ENCODE data around the gene TSPAN14. TPM values are rescaled to one million over a fixed set of nuclear protein-coding genes. Genes with fewer than 3 reads are reported as not detected.

Gene TSPAN14
- polyA plus RNA-seq, 3 donors: 123 to 160 (median 146) TPM

DNA sequence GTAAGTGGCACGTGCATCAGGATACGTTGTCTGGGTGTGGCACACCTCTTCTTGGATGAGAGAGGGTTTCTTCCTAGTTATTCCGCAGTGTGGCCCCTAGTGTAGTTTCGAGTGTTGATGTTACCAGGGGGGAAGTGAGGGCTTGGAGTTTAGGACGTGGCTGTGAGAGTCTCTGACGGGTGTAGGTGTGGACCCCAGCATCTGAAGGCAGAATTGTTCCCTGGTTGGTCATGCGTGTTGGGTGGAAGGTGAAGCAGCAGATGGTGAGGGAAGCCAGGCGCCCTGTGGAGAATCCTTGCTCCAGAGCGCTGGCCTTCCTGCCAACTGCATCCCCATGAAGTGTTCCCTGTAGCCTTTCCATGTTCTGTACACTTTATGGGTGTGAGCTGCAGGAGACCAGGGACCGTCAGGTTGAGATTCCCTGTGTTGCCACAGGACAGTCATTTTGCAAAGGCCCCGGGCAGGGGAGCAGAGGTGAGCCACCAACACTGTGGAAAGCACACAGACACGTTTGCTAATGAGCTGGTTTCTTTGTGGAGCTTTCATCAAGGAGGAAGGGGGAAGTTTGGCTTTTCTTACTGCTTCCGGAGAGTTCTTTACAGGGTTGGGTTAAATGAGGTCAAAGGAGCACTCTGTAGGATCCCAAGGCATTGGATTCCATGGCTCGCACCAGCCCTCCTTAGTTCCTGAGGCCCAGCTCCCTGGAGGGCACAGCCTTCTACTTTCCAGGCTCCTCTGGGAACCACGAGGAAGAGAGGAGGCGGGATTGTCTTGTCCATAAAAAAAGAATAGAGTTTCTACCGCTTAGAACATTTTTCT lies 32.0 kb downstream of the TSPAN14 start:
- intact Hi-C loops (cut with micrococcal nuclease): loop anchor here (2.0 kb wide), 3 partner anchors 13 to 19 kb away; no protein-coding TSS in a partner anchor
- H3K79me2 ChIP-seq (ENCODE audit: insufficient read depth, low read length): peaks cover 100% of the 10 kb centered on the region
- H3K4me1 ChIP-seq (ENCODE audit: control insufficient read depth in 1 of 2, insufficient read depth in 2 of 2, low read length in 2 of 2): peaks cover 86 to 93% of the 10 kb centered on the region in 2 donors
- H3K9ac ChIP-seq (ENCODE audit: insufficient read depth, low read length, poor library complexity, severe bottlenecking): peak overlapping the region; percentile 56
- H4K20me1 ChIP-seq (ENCODE audit: insufficient read depth, low read length): peaks cover 98% of the 10 kb centered on the region
- no peaks in the 10 kb centered on the region for H3K27me3 ChIP-seq (ENCODE audit: control insufficient read depth in 2 of 2, insufficient read depth in 2 of 2, low read length in 2 of 2)
- peaks cover 91% of the 10 kb centered on the region for H3K4me1 Mint-ChIP-seq
- peak; percentile 70 to 83 (median 77) for DNase-seq
- WGBS (ENCODE audit: insufficient coverage): 12% methylated on average over 12 of the region's 17 CpGs
- H3K4me3 Mint-ChIP-seq: peak overlapping the region; percentile 66 to 88
- peak overlapping the region; percentile 91 to 98 (median 95) for H3K27ac Mint-ChIP-seq
- peaks cover 0 to 5% (median 0%) of the 10 kb centered on the region in 3 donors for H3K27me3 Mint-ChIP-seq (ENCODE audit: low read depth in 3 of 3)
- H3K36me3 ChIP-seq (replicated peaks in 1 of 2; ENCODE audit: control insufficient read depth in 1 of 2, insufficient read depth in 2 of 2, low read length in 2 of 2): peaks cover 20 to 30% of the 10 kb centered on the region in 2 donors
- no peak overlapping the region for H2AFZ ChIP-seq (ENCODE audit: insufficient read depth, low read depth, low read length, poor library complexity, severe bottlenecking)
- H3K36me3 Mint-ChIP-seq: peaks cover 44 to 56% of the 10 kb centered on the region in 2 donors
- TF ChIP-seq, protein P1, sequence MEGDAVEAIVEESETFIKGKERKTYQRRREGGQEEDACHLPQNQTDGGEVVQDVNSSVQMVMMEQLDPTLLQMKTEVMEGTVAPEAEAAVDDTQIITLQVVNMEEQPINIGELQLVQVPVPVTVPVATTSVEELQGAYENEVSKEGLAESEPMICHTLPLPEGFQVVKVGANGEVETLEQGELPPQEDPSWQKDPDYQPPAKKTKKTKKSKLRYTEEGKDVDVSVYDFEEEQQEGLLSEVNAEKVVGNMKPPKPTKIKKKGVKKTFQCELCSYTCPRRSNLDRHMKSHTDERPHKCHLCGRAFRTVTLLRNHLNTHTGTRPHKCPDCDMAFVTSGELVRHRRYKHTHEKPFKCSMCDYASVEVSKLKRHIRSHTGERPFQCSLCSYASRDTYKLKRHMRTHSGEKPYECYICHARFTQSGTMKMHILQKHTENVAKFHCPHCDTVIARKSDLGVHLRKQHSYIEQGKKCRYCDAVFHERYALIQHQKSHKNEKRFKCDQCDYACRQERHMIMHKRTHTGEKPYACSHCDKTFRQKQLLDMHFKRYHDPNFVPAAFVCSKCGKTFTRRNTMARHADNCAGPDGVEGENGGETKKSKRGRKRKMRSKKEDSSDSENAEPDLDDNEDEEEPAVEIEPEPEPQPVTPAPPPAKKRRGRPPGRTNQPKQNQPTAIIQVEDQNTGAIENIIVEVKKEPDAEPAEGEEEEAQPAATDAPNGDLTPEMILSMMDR (IDR thresholded peaks at IDR 0.05): no peak
- peak overlapping the region in 2 of 3 experiments; percentile 19 to 66 for H3K4me3 ChIP-seq (replicated peaks in 1 of 3; ENCODE audit: low read depth in 2 of 3, low read length in 3 of 3)
- H3K4me2 ChIP-seq (replicated peaks; ENCODE audit: extremely low read depth, low read length, poor library complexity, severe bottlenecking): peak overlapping the region; percentile 73
- peak overlapping the region; percentile 84 to 90 for H3K27ac ChIP-seq (ENCODE audit: low read depth in 1 of 2, low read length in 2 of 2)
- peaks cover 0 to 12% (median 0%) of the 10 kb centered on the region in 7 donors for H3K9me3 Mint-ChIP-seq
- no peaks in the 10 kb centered on the region for H3K9me3 ChIP-seq (replicated peaks in 1 of 2; ENCODE audit: control insufficient read depth in 1 of 2, insufficient read depth in 1 of 2, low read length in 2 of 2)

DNA sequence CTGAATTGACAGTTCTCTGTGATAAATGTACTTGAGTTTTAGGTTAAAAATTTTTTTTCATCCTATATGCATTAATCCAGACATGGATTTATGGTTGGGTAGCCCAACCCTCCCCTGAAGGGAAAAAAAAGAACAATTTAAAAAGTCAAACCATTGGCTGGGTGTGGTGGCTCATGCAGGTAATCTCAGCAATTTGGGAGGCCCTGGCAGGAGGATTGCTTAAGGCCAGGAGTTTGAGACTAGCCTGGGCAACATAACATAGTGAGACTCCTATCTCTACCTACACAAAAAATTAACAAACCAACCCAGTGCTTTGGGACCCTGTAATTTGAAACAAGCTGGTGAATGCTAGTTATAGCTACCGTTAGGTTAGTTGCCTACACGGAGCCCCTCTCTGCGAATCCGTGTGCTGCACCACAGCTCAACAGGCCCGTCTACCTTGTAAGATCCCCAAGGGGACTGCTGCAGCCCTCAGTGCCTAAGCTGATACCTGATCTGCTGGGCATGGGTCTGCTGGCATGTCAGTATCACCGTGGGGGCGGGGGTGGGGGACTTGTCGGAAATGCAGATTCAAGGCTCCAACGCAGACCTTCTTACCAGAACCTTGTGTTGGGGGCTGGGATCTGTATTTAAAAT lies 32.8 kb downstream of the TSPAN14 start:
- Histone ChIP-seq H3K36me3 (replicated peaks in 1 of 2; ENCODE audit: control insufficient read depth in 1 of 2, insufficient read depth in 2 of 2, low read length in 2 of 2) (peaks cover 20 to 33% of the 10 kb centered on the region in 2 donors), H3K4me3 (replicated peaks in 1 of 3; ENCODE audit: low read depth in 2 of 3, low read length in 3 of 3) (peak overlapping the region in 1 of 3 experiments; percentile 66), H3K4me2 (replicated peaks; ENCODE audit: extremely low read depth, low read length, poor library complexity, severe bottlenecking) (peak overlapping the region; percentile 73), H3K9me3 (replicated peaks in 1 of 2; ENCODE audit: control insufficient read depth in 1 of 2, insufficient read depth in 1 of 2, low read length in 2 of 2) (no peaks in the 10 kb centered on the region), H3K27ac (ENCODE audit: low read depth in 1 of 2, low read length in 2 of 2) (peak overlapping the region; percentile 84 to 90), H3K9ac (ENCODE audit: insufficient read depth, low read length, poor library complexity, severe bottlenecking) (peak overlapping the region; percentile 56), H3K27me3 (ENCODE audit: control insufficient read depth in 2 of 2, insufficient read depth in 2 of 2, low read length in 2 of 2) (no peaks in the 10 kb centered on the region), H3K79me2 (ENCODE audit: insufficient read depth, low read length) (peaks cover 100% of the 10 kb centered on the region), H3K4me1 (ENCODE audit: control insufficient read depth in 1 of 2, insufficient read depth in 2 of 2, low read length in 2 of 2) (peaks cover 94 to 100% of the 10 kb centered on the region in 2 donors), H2AFZ (ENCODE audit: insufficient read depth, low read depth, low read length, poor library complexity, severe bottlenecking) (no peak overlapping the region), H4K20me1 (ENCODE audit: insufficient read depth, low read length) (peaks cover 98% of the 10 kb centered on the region)
- peaks cover 44 to 56% of the 10 kb centered on the region in 2 donors for H3K36me3 Mint-ChIP-seq
- 87% methylated on average over 9 of the region's 9 CpGs for WGBS (ENCODE audit: insufficient coverage)
- H3K9me3 Mint-ChIP-seq: peaks cover 0 to 12% (median 0%) of the 10 kb centered on the region in 7 donors
- peaks cover 0 to 5% (median 0%) of the 10 kb centered on the region in 3 donors for H3K27me3 Mint-ChIP-seq (ENCODE audit: low read depth in 3 of 3)
- peaks cover 92% of the 10 kb centered on the region for H3K4me1 Mint-ChIP-seq
- peak overlapping the region in 1 of 2 donors; percentile 80 for H3K4me3 Mint-ChIP-seq
- intact Hi-C loops (cut with micrococcal nuclease): loop anchor here (2.0 kb wide), 2 partner anchors 14 to 18 kb away; no protein-coding TSS in a partner anchor
- no peak for DNase-seq
- TF ChIP-seq, protein P1 (IDR thresholded peaks at IDR 0.05): no peak
- peak overlapping the region; percentile 91 to 98 (median 95) for H3K27ac Mint-ChIP-seq

All from CD14-positive monocyte (primary cell).